ENCODE data around the gene KIAA1958. TPM values are rescaled to one million over a fixed set of nuclear protein-coding genes. Genes with fewer than 3 reads are reported as not detected.

KIAA1958 gene
- total RNA-seq, 4 donors from 2014 or later, result 8.3 to 11.2 (median 9.6) TPM

DNA sequence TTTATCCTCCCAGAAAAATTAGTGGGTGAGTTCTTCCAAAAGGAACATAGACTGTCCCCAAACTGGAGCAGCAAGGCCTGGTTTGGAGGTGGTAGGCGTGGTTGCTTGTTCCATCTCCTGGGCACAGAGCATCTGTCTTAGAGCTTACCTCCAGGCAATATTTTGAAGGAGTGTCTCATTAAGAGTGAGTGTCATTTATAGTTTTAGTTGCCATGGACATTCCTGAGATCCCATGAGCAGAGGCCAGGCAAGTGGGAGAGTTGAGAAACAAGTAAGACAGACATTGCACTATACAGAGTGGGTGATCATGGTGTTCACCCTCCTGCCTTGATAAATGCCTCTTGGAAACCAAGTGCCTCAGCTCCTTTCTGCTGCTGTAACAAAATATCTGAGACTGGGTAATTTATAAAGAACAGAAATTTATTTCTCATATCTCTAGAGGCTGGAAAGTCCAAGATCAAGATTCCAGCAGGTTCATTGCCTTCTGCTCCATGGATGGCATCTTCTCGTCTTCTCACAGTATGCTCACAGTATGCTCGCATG is 68.5 kb downstream of the KIAA1958 start:
- TF ChIP-seq POLR2A (IDR thresholded peaks at IDR 0.05), result no peak
- TF ChIP-seq, protein P1, sequence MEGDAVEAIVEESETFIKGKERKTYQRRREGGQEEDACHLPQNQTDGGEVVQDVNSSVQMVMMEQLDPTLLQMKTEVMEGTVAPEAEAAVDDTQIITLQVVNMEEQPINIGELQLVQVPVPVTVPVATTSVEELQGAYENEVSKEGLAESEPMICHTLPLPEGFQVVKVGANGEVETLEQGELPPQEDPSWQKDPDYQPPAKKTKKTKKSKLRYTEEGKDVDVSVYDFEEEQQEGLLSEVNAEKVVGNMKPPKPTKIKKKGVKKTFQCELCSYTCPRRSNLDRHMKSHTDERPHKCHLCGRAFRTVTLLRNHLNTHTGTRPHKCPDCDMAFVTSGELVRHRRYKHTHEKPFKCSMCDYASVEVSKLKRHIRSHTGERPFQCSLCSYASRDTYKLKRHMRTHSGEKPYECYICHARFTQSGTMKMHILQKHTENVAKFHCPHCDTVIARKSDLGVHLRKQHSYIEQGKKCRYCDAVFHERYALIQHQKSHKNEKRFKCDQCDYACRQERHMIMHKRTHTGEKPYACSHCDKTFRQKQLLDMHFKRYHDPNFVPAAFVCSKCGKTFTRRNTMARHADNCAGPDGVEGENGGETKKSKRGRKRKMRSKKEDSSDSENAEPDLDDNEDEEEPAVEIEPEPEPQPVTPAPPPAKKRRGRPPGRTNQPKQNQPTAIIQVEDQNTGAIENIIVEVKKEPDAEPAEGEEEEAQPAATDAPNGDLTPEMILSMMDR (IDR thresholded peaks at IDR 0.05), result no peak
- intact Hi-C loops (cut with DNase I), result no loop called here
- no peaks in the 10 kb centered on the region for H3K9me3 ChIP-seq

DNA sequence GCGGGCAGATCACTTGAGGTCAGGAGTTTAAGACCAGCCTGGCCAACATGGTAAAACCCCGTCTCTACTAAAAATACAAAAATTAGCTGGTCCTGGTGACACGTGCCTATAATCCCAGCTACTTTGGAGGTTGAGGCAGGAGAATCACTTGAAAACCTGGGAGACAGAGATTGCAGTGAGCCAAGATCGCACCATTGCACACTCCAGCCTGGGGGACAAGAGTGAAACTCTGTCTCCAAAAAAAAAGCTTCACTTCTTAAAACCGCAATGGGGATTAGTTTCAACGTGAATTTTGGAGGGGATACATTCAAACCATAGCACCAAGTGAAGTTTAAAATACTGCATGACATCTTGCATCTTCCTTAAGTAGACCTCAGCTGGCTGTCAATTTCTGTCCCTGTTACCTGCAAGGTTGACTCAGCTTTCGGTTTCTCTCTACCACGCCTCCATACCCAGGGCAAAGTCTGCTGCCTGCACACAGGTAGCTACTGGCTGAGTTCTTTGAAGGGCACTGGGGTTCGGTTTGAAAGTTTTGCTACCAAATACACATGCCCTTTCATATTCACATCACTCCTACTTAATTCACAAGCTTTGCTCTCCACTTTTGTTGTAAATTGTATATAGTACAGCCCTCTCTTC is 69.3 kb downstream of the KIAA1958 start:
- Histone ChIP-seq H3K27ac (no peak overlapping the region), H3K27me3 (no peaks in the 10 kb centered on the region), H3K9me3 (no peaks in the 10 kb centered on the region), H3K36me3 (no peaks in the 10 kb centered on the region), H3K4me3 (replicated peaks in 1 of 3) (no peak overlapping the region), H3K4me1 (no peaks in the 10 kb centered on the region)
- WGBS, 2 donors, result 92 to 93% methylated on average over 9 of the region's 9 CpGs
- intact Hi-C loops (cut with DNase I), result no loop called here
- no peak for DNase-seq
- TF ChIP-seq, protein P1 (IDR thresholded peaks at IDR 0.05), result no peak
- TF ChIP-seq POLR2A (IDR thresholded peaks at IDR 0.05), result no peak

More for the DNA sequence above, 68.5 kb downstream of the KIAA1958 start:
- no peaks in the 10 kb centered on the region for H3K27me3 ChIP-seq
- H3K4me1 ChIP-seq, result no peaks in the 10 kb centered on the region
- 94 to 97% methylated on average over 3 of the region's 3 CpGs for WGBS, 2 donors
- H3K27ac ChIP-seq, result no peak overlapping the region
- DNase-seq, result no peak
- no peaks in the 10 kb centered on the region for H3K36me3 ChIP-seq
- H3K4me3 ChIP-seq (replicated peaks in 1 of 3), result no peak overlapping the region

DNA sequence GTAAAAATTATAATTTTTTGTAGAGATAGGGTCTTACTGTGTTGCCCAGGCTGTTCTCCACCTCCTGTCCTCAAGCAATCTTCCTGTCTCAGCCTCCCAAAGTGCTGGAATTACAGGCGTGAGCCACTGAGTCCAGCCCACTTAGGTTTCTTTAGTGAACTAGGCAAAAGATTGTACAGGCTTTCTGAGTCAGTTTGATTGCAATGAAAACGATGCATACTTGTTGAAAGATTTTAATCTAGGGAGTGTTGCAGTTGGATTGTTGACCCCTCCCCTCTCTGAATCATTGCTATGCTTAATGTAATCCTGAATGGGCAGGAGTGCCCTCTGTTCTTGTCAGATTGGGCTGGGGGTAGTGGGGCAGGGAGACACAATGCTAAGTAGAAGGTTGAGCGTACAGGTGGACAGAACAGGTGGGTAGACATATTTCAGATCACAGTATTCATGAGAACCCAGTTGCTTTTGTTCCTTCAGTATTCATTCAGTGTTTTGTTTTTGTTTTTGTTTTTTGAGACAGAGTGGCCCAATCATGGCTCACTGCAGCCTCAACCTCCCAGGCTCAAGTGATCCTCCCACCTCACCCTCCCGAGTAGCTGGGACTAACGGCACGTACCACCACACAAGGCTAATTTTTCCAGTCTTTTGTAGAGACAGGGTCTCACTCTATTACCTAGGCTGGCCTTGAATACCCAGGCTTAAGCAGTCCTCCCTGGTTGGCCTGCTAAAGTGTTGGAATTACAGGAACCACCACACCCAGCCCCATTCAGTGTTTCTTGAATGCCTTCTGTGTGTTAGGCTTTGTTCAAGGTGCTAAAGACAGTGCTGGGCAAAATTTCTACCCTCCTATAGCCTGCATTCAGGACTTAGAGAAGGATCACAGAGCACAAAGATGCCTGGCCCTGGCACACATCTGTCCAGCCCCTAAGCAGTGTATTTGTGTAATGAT is 70.1 kb downstream of the KIAA1958 start:
- intact Hi-C loops (cut with DNase I), result no loop called here
- TF ChIP-seq, protein P1 (IDR thresholded peaks at IDR 0.05), result no peak
- no peak for TF ChIP-seq POLR2A (IDR thresholded peaks at IDR 0.05)
- no peaks in the 10 kb centered on the region for H3K9me3 ChIP-seq
- no peaks in the 10 kb centered on the region for H3K27me3 ChIP-seq
- no peak for DNase-seq
- no peaks in the 10 kb centered on the region for H3K4me1 ChIP-seq
- no peak overlapping the region for H3K4me3 ChIP-seq (replicated peaks in 1 of 3)
- 87 to 89% methylated on average over 6 of the region's 6 CpGs for WGBS, 2 donors
- no peak overlapping the region for H3K27ac ChIP-seq
- H3K36me3 ChIP-seq, result no peaks in the 10 kb centered on the region

DNA sequence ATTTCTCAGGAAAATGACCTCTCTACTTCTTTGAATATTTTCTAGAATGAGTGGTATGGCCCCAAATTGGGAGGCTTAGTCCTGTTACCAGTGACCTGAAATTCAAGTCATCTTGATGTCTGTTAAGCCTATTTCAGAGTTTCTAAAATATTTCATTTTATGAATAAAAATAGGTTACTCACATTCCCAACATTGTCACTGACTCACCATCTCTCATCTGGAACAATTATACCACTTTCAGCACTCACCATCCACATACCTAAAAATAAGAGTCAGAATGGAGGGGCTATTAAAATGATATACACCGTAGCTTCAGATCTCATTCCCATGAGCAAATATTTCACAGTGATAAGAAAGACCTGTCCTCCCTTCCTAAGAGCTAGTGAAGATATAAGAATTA is 71.8 kb downstream of the KIAA1958 start:
- no peak for TF ChIP-seq POLR2A (IDR thresholded peaks at IDR 0.05)
- TF ChIP-seq, protein P1 (IDR thresholded peaks at IDR 0.05), result no peak
- H3K4me3 ChIP-seq (replicated peaks in 1 of 3), result no peak overlapping the region
- no peaks in the 10 kb centered on the region for H3K4me1 ChIP-seq
- H3K9me3 ChIP-seq, result no peaks in the 10 kb centered on the region
- no peaks in the 10 kb centered on the region for H3K27me3 ChIP-seq
- intact Hi-C loops (cut with DNase I), result no loop called here
- DNase-seq, result no peak
- no peaks in the 10 kb centered on the region for H3K36me3 ChIP-seq
- no peak overlapping the region for H3K27ac ChIP-seq
- WGBS, 2 donors, result 94% methylated on average over 1 of the region's 1 CpG
